ENCODE results near the gene CCDC97.
A peak's percentile ranks its signal among the peaks of the same experiment; 100 is the strongest.

GRCh38 chr19:41264581-41265394 lies 45.2 kb upstream of the CCDC97 start:
- TF ChIP-seq CTCF (IDR thresholded peaks at IDR 0.05) (no peak), POLR2A (IDR thresholded peaks at IDR 0.05) (peak in 2 of 3 donors; percentile 40 to 45)
